Germinal center (tissue), 1 donor: ENCODE measurements around the gene BICD1.
"Not testable (repeated sequence)": the region's sequence is repeated elsewhere in the genome, so short reads cannot be mapped to it uniquely, and the experiment has no call there.

Source experiments
- DNase-seq: peaks from one replicate; pipeline ENCODE4 v3.0.0; 2012; ENCODE audit warnings: mixed read lengths, low spot score

BICD1 gene

GRCh38 chr12:32146074-32146873 is 39.6 kb downstream of the BICD1 start:
- no peak for DNase-seq

- DNase-seq, result no peak
Measured at GRCh38 chr12:32148372-32148771, 41.7 kb downstream of the BICD1 start.

- DNase-seq, result no peak
Measured at GRCh38 chr12:32149489-32149888, 42.8 kb downstream of the BICD1 start.

- DNase-seq, result no peak
Measured at GRCh38 chr12:32151086-32151485, 44.4 kb downstream of the BICD1 start.

GRCh38 chr12:32151552-32151951 is 44.9 kb downstream of the BICD1 start:
- DNase-seq, result no peak

GRCh38 chr12:32155041-32155440 is 48.4 kb downstream of the BICD1 start:
- DNase-seq, result no peak

GRCh38 chr12:32155961-32156529 is 49.4 kb downstream of the BICD1 start:
- no peak for DNase-seq

GRCh38 chr12:32158525-32158924 is 51.9 kb downstream of the BICD1 start:
- DNase-seq, result no peak

- DNase-seq, result no peak
Measured at GRCh38 chr12:32159381-32159780, 52.7 kb downstream of the BICD1 start.

- DNase-seq, result no peak
Measured at GRCh38 chr12:32159925-32160324, 53.3 kb downstream of the BICD1 start.

GRCh38 chr12:32161058-32161457 is 54.4 kb downstream of the BICD1 start:
- DNase-seq, result no peak

- DNase-seq, result no peak
Measured at GRCh38 chr12:32163596-32163995, 56.9 kb downstream of the BICD1 start.

GRCh38 chr12:32166510-32166909 is 59.9 kb downstream of the BICD1 start:
- no peak for DNase-seq

- no peak for DNase-seq
Measured at GRCh38 chr12:32170437-32170998, 63.9 kb downstream of the BICD1 start.

GRCh38 chr12:32171211-32171610 is 64.6 kb downstream of the BICD1 start:
- DNase-seq, result no peak

GRCh38 chr12:32176606-32177005 is 70.0 kb downstream of the BICD1 start:
- DNase-seq, result no peak

GRCh38 chr12:32178341-32179010 is 71.8 kb downstream of the BICD1 start:
- DNase-seq, result no peak

GRCh38 chr12:32179011-32179395 is 72.4 kb downstream of the BICD1 start:
- DNase-seq, result no peak

- no peak for DNase-seq
Measured at GRCh38 chr12:32181498-32182175, 75.0 kb downstream of the BICD1 start.

- DNase-seq, result no peak
Measured at GRCh38 chr12:32183650-32184049, 77.0 kb downstream of the BICD1 start.

- not testable (repeated sequence) for DNase-seq
Measured at GRCh38 chr12:32187127-32187526, 80.5 kb downstream of the BICD1 start.

GRCh38 chr12:32191445-32191844 is 84.8 kb downstream of the BICD1 start:
- no peak for DNase-seq
